HepG2 (cell line): ENCODE data around the gene OGT. TPM values are rescaled to one million over a fixed set of nuclear protein-coding genes. Genes with fewer than 3 reads are reported as not detected.

ENCODE experiments used
- ATAC-seq: fragments of 200-7000 bp; cut with Tn5 transposase; 3 replicates; pipeline ENCODE4 v1.9.1; 2020; ENCODE audit warnings: mild to moderate bottlenecking, moderate library complexity
- BruUV-seq: library from RNA; stranded (reverse); fragments of 400-500 nt; replicated peaks from 2 replicates; lab custom pipeline; 2021; lab: Mats Ljungman, UMichigan
- CTCF ChIA-PET: fragments of 300-600 bp; formaldehyde crosslinking; extraction: SDS; loops from one replicate; lab custom pipeline; 2021; ENCODE audit warnings: low total read pairs, inconsistent platforms, low intra/inter-chr PET ratio; lab: Yijun Ruan, JAX
- POLR2A ChIA-PET: fragments of 350-600 bp; sonication (Branson Sonifier 250); formaldehyde crosslinking; loops from one replicate; lab custom pipeline; 2020; ENCODE audit warnings: antibody characterized with exemption, inconsistent platforms; lab: Yijun Ruan, JAX
- DNase-seq: peaks from one replicate; pipeline ENCODE4 v3.0.0-alpha.2; 2015; ENCODE audit warnings: low spot score
- FAIRE-seq: peaks from 3 replicates; lab custom pipeline; 2011; peaks lifted over from hg19 to GRCh38; lab: Jason Lieb, UNC
- H2AFZ ChIP-seq: one replicate; pipeline ENCODE4 v1.6.1; 2011; ENCODE audit warnings: low read length, inconsistent platforms
- H3K27ac ChIP-seq: fragments of 300-600 bp; 3 replicates; pipeline ENCODE4 v1.8.0; 2011; ENCODE audit warnings: mixed run types, mild to moderate bottlenecking, mixed read lengths, low read length, inconsistent platforms; ENCODE audit not compliant: insufficient read depth; ENCODE audit errors: extremely low read length
- H3K27me3 ChIP-seq, 2 experiments: fragments of 200-600 bp in 1 of 2; 2 replicates in 1 of 2; 3 replicates in 1 of 2; pipeline versions ENCODE4 v1.6.0 to v1.8.0; 2011; ENCODE audit warnings: low read length in 2 of 2, mild to moderate bottlenecking in 2 of 2, moderate library complexity in 2 of 2, inconsistent platforms in 1 of 2; ENCODE audit not compliant: insufficient read depth in 2 of 2, control insufficient read depth in 1 of 2
- H3K36me3 ChIP-seq, 2 experiments: fragments of 200-600 bp in 1 of 2; replicated peaks in 1 of 2; 2 replicates in 1 of 2; 3 replicates in 1 of 2; pipeline versions ENCODE4 v1.5.1 to v1.8.0; 2011; ENCODE audit warnings: low read length in 2 of 2, inconsistent platforms in 1 of 2; ENCODE audit not compliant: insufficient read depth in 2 of 2, control insufficient read depth in 1 of 2
- H3K4me1 ChIP-seq: 2 replicates; pipeline ENCODE4 v1.5.1; 2012; ENCODE audit warnings: low read length, inconsistent platforms; ENCODE audit not compliant: insufficient read depth
- H3K4me2 ChIP-seq: 2 replicates; pipeline ENCODE4 v1.6.0; 2011; ENCODE audit warnings: low read depth, low read length, inconsistent platforms
- H3K4me3 ChIP-seq, 3 experiments: fragments of 200-600 bp in 1 of 3; sonication (generic), shearing (Covaris generic) in 1 of 3; replicated peaks in 1 of 3; 2 replicates each; pipeline ENCODE4 v1.5.1; 2011 to 2016; ENCODE audit warnings: low read length in 3 of 3, inconsistent platforms in 2 of 3, low read depth in 2 of 3, mild to moderate bottlenecking in 2 of 3, control low read depth in 1 of 3, mixed read lengths in 1 of 3; ENCODE audit not compliant: insufficient read depth in 1 of 3
- H3K79me2 ChIP-seq: one replicate; pipeline ENCODE4 v1.6.1; 2011; ENCODE audit warnings: low read length, inconsistent platforms; ENCODE audit not compliant: insufficient read depth
- H3K9ac ChIP-seq: 2 replicates; pipeline ENCODE4 v1.6.0; 2011; ENCODE audit warnings: mild to moderate bottlenecking, low read depth, low read length, inconsistent platforms; ENCODE audit not compliant: insufficient read depth
- H3K9me3 ChIP-seq: 2 replicates; pipeline ENCODE4 v1.5.1; 2012; ENCODE audit warnings: mild to moderate bottlenecking, low read length
- H4K20me1 ChIP-seq: 2 replicates; pipeline ENCODE4 v1.6.0; 2011; ENCODE audit warnings: inconsistent platforms, mild to moderate bottlenecking, low read length, moderate library complexity; ENCODE audit not compliant: insufficient read depth
- BHLHE40 ChIP-seq: IDR thresholded peaks from 2 replicates; pipeline ENCODE4 v1.6.1; 2011; ENCODE audit warnings: low read length, improper control_type of control experiment
- FOXA1 ChIP-seq, 2 experiments: fragments of 450-650 bp in 1 of 2; sonication (generic) in 1 of 2; formaldehyde crosslinking in 1 of 2; IDR thresholded peaks; 2 replicates each; pipeline versions ENCODE4 v1.4.0 to v1.6.1; 2016 to 2020; ENCODE audit warnings: missing genetic modification reagents in 1 of 2
- HCFC1 ChIP-seq: fragments of 150-350 bp; IDR thresholded peaks from 2 replicates; pipeline ENCODE4 v1.6.1; 2014; ENCODE audit warnings: low read depth, low read length
- HHEX ChIP-seq: IDR thresholded peaks from 2 replicates; pipeline ENCODE4 v1.6.1; 2016; ENCODE audit warnings: control low read depth
- HMG20A ChIP-seq: IDR thresholded peaks from 2 replicates; pipeline ENCODE4 v1.6.1; 2016; ENCODE audit warnings: borderline replicate concordance
- HNRNPUL1 ChIP-seq: fragments of 200-400 bp; formaldehyde crosslinking; IDR thresholded peaks from 2 replicates; pipeline ENCODE4 v1.6.1; 2017; ENCODE audit warnings: low read depth, mild to moderate bottlenecking, low read length, moderate library complexity
- IRF2 ChIP-seq: IDR thresholded peaks from 2 replicates; pipeline ENCODE4 v1.6.1; 2018; ENCODE audit warnings: missing genetic modification reagents, missing compliant biosample characterization
- ISX ChIP-seq: sonication (generic); formaldehyde crosslinking; conservative IDR thresholded peaks from 2 replicates; pipeline ENCODE4 v1.5.0; 2020; ENCODE audit warnings: missing genetic modification reagents
- NBN ChIP-seq: fragments of 450-650 bp; conservative IDR thresholded peaks from 2 replicates; pipeline ENCODE4 v1.6.1; 2017
- SCMH1 ChIP-seq: sonication (generic); formaldehyde crosslinking; IDR thresholded peaks from 2 replicates; pipeline ENCODE4 v1.9.0; 2021; ENCODE audit warnings: missing genetic modification reagents, mild to moderate bottlenecking, borderline replicate concordance
- ZNF567 ChIP-seq: sonication (generic); formaldehyde crosslinking; IDR thresholded peaks from 2 replicates; pipeline ENCODE4 v1.8.1; 2023; ENCODE audit warnings: mild to moderate bottlenecking, missing genetic modification reagents, borderline replicate concordance
- ZSCAN30 ChIP-seq: sonication (generic); formaldehyde crosslinking; IDR thresholded peaks from 2 replicates; pipeline ENCODE4 v1.5.0; 2020; ENCODE audit warnings: mild to moderate bottlenecking, missing genetic modification reagents
- WGBS: methylation state at CpG from one replicate; pipeline ENCODE4 v1.1.6; 2017; ENCODE audit warnings: low lambda C conversion rate; 5-methylcytosine and 5-hydroxymethylcytosine counted together
- in situ Hi-C: cut with HindIII; loops from 2 replicates; pipeline ENCODE4 v1.10.0; 2017; ENCODE audit warnings: low pct_unique_long_range_greater_than_20kb; ENCODE audit not compliant: extremely low pct_ligation_motif_present
- intact Hi-C: fragments of 100-400 bp; cut with micrococcal nuclease; formaldehyde crosslinking; loops from one replicate; pipeline ENCODE4 v1.10.0; 2022; ENCODE audit not compliant: unreplicated experiment
- polyA plus RNA-seq, 8 experiments: library from polyadenylated mRNA; depleted of rRNA in 3 of 8; stranded (reverse) in 7 of 8; unstranded in 1 of 8; fragments of >200 nt; fragmentation: Illumina TruSeq in 4 of 8; extraction: Trizol in 4 of 8; gene quantifications; 2 replicates each; pipeline versions ENCODE4 v1.2.1 to v1.2.3, GENCODE V29; 2011 to 2016; ENCODE audit warnings: low read depth in 4 of 8, missing spikeins in 1 of 8, mixed read lengths in 1 of 8; ENCODE audit not compliant: insufficient read depth in 1 of 8
- total RNA-seq, 5 experiments: library from RNA; depleted of rRNA; stranded (reverse); fragments of >200 nt; fragmentation: Illumina TruSeq; extraction: Trizol; gene quantifications; 2 replicates each; pipeline ENCODE4 v1.2.3, GENCODE V29; 2016; ENCODE audit warnings: low read depth in 1 of 5
- TF ChIP-seq, protein P1 (sequence below): fragments of 450-650 bp; IDR thresholded peaks from 2 replicates; pipeline ENCODE4 v1.6.1; 2017; ENCODE audit warnings: mild to moderate bottlenecking
- TF ChIP-seq, protein P2 (sequence below): sonication (generic); formaldehyde crosslinking; IDR thresholded peaks from 2 replicates; pipeline ENCODE4 v1.5.1; 2020; ENCODE audit warnings: missing genetic modification reagents, mild to moderate bottlenecking, borderline replicate concordance
- TF ChIP-seq, protein P3 (sequence below): IDR thresholded peaks from 2 replicates; pipeline ENCODE4 v1.6.1; 2018; ENCODE audit warnings: missing genetic modification reagents, mild to moderate bottlenecking, missing compliant biosample characterization
- TF ChIP-seq, protein P4 (sequence below): sonication (generic); formaldehyde crosslinking; IDR thresholded peaks from 2 replicates; pipeline ENCODE4 v1.5.1; 2020; ENCODE audit warnings: mild to moderate bottlenecking, missing genetic modification reagents

OGT gene
- total and polyA plus RNA-seq, 2 of the 13 experiments (the other 11 are each of a cell fraction or from before 2014, with no cell fraction given) = 71.7 to 463 TPM

DNA sequence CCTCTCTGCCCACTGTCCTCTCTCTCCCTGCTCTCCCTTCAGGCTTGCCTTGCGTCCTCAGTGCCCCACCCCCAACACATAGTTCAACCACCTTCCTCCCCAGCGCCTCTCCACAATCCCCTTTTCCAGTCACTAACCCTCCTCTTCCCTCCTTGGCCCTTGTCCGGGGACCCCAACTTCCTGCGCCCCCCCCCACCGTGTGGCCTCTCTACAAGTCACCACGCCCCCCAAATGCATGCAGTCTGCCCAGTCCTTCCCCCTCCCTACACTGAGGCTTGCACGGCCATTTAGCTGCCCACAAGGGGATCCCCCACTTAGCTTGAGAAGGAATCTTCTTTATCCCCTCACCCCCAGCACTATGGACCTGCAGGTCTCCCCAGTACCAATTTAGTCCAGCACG is 84.8 kb downstream of the OGT start (continued):
- TF ChIP-seq, protein P1, sequence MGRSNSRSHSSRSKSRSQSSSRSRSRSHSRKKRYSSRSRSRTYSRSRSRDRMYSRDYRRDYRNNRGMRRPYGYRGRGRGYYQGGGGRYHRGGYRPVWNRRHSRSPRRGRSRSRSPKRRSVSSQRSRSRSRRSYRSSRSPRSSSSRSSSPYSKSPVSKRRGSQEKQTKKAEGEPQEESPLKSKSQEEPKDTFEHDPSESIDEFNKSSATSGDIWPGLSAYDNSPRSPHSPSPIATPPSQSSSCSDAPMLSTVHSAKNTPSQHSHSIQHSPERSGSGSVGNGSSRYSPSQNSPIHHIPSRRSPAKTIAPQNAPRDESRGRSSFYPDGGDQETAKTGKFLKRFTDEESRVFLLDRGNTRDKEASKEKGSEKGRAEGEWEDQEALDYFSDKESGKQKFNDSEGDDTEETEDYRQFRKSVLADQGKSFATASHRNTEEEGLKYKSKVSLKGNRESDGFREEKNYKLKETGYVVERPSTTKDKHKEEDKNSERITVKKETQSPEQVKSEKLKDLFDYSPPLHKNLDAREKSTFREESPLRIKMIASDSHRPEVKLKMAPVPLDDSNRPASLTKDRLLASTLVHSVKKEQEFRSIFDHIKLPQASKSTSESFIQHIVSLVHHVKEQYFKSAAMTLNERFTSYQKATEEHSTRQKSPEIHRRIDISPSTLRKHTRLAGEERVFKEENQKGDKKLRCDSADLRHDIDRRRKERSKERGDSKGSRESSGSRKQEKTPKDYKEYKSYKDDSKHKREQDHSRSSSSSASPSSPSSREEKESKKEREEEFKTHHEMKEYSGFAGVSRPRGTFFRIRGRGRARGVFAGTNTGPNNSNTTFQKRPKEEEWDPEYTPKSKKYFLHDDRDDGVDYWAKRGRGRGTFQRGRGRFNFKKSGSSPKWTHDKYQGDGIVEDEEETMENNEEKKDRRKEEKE = no peak
- TF ChIP-seq BHLHE40 = no peak
- no peak for TF ChIP-seq ZSCAN30
- no peak for TF ChIP-seq HNRNPUL1
- TF ChIP-seq NBN = no peak
- TF ChIP-seq, protein P2, sequence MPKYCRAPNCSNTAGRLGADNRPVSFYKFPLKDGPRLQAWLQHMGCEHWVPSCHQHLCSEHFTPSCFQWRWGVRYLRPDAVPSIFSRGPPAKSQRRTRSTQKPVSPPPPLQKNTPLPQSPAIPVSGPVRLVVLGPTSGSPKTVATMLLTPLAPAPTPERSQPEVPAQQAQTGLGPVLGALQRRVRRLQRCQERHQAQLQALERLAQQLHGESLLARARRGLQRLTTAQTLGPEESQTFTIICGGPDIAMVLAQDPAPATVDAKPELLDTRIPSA (CRISPR knock-in tag) = no peak

DNA sequence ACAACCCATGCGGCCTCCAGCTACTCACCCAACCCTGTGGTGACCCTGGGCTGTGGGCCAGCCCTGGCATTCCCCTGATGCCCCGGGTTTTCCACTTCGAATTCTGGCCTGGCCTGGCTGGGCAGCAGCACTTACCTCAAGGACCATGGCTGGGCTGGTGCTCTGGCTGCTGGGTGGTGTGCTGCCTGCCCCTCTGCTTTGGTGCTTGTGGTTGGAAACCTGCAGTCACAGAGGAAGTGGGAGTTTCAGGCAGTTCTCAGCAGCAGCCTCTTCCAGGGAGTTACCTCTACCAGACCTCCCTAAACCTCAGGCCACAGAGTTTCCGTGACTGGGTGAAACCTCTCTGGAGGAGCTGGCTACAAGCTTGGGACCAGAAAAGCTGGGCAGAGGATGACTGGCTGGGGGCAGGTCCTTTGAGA is 85.4 kb downstream of the OGT start, which contains the start of gene CXCR3:
Gene CXCR3 (minus strand): TSS at position 209 of the 419 bp plus-strand sequence. CDS start 62 bp downstream, at position 147.
- no peak for DNase-seq
- in situ Hi-C loops = no loop called here
- TF ChIP-seq HMG20A (CRISPR knock-in tag) (no peak), ZNF567 (no peak), ISX (no peak), HHEX (CRISPR knock-in tag) (no peak), HCFC1 (no peak), SCMH1 (no peak), FOXA1 (IDR thresholded peaks at IDR 0.05) (no peak), FOXA1 (CRISPR knock-in tag; IDR thresholded peaks at IDR 0.05) (no peak), IRF2 (CRISPR knock-in tag) (no peak)
- TF ChIP-seq, protein P3, sequence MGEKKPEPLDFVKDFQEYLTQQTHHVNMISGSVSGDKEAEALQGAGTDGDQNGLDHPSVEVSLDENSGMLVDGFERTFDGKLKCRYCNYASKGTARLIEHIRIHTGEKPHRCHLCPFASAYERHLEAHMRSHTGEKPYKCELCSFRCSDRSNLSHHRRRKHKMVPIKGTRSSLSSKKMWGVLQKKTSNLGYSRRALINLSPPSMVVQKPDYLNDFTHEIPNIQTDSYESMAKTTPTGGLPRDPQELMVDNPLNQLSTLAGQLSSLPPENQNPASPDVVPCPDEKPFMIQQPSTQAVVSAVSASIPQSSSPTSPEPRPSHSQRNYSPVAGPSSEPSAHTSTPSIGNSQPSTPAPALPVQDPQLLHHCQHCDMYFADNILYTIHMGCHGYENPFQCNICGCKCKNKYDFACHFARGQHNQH (CRISPR knock-in tag) = no peak
- TF ChIP-seq, protein P4, sequence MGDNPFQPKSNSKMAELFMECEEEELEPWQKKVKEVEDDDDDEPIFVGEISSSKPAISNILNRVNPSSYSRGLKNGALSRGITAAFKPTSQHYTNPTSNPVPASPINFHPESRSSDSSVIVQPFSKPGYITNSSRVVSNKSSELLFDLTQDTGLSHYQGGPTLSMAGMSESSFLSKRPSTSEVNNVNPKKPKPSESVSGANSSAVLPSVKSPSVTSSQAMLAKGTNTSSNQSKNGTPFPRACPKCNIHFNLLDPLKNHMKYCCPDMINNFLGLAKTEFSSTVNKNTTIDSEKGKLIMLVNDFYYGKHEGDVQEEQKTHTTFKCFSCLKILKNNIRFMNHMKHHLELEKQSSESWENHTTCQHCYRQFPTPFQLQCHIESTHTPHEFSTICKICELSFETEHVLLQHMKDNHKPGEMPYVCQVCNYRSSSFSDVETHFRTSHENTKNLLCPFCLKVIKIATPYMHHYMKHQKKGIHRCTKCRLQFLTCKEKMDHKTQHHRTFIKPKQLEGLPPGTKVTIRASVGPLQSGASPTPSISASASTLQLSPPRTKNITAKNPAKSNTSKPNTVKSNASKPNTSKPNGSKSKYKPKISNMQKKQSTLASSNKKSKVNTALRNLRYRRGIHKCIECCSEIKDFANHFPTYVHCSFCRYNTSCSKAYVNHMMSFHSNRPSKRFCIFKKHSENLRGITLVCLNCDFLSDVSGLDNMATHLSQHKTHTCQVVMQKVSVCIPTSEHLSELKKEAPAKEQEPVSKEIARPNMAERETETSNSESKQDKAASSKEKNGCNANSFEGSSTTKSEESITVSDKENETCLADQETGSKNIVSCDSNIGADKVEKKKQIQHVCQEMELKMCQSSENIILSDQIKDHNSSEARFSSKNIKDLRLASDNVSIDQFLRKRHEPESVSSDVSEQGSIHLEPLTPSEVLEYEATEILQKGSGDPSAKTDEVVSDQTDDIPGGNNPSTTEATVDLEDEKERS (CRISPR knock-in tag) = no peak

More for the DNA sequence above, 85.4 kb downstream of the OGT start, which contains the start of gene CXCR3:
- BruUV-seq = no TSS peak
- Histone ChIP-seq H3K9me3 (no peaks in the 10 kb centered on the region), H2AFZ (no peak within 1 kb of the TSS), H3K79me2 (no peaks in the 10 kb centered on the region), H3K4me2 (peak within 1 kb of the TSS; percentile 88), H4K20me1 (no peaks in the 10 kb centered on the region), H3K27me3 (no peaks in the 10 kb centered on the region), H3K4me3 (peak within 1 kb of the TSS; percentile 38 to 66 (median 45); a peak in 5 of 6 replicates), H3K36me3 (no peaks in the 10 kb centered on the region), H3K9ac (peak within 1 kb of the TSS; percentile 36; the same call in 1 of the 2 replicates), H3K4me1 (peaks cover 21% of the 10 kb centered on the region), H3K27ac (no peak within 1 kb of the TSS)
- ChIA-PET POLR2A (interaction anchor here (0.5 kb wide), 1 partner anchor 1184 kb away, joined by 4 read pairs; no protein-coding TSS in a partner anchor), CTCF (no interaction called here)
- intact Hi-C loops = no loop called here
- no peak for FAIRE-seq
- no CpG with 5 or more reads among the region's 4 CpGs for WGBS
- no peak for ATAC-seq
